AG04449 (cell line): ENCODE results near the gene CCDC87.
A peak's percentile ranks its signal among the peaks of the same experiment; 100 is the strongest.
"Not testable (repeated sequence)": the region's sequence is repeated elsewhere in the genome, so short reads cannot be mapped to it uniquely, and the experiment has no call there.

Experiments
- CTCF ChIA-PET: fragments of 350-600 bp; formaldehyde crosslinking; extraction: SDS; loops from one replicate; lab custom pipeline; 2021; ENCODE audit warnings: antibody characterized with exemption; lab: Yijun Ruan, JAX
- POLR2A ChIA-PET: fragments of 400-600, 350-600 bp; formaldehyde crosslinking; extraction: SDS; loops from one replicate; lab custom pipeline; 2020; ENCODE audit warnings: antibody characterized with exemption, inconsistent platforms; lab: Yijun Ruan, JAX
- DNase-seq: peaks from one replicate; pipeline ENCODE4 v3.0.0-alpha.2; 2010; ENCODE audit warnings: low read depth, low spot score
- H3K4me3 ChIP-seq: 2 replicates; pipeline ENCODE4 v1.5.1; 2011; ENCODE audit warnings: low read depth, mild to moderate bottlenecking, control low read depth, low read length
- TF ChIP-seq, protein P1 (sequence below): IDR thresholded peaks from one replicate; pipeline ENCODE4 v1.5.1; 2011; ENCODE audit warnings: mild to moderate bottlenecking, moderate library complexity, low read length, control low read depth, inconsistent platforms; ENCODE audit not compliant: insufficient read depth; ENCODE audit errors: missing control alignments

CCDC87 gene

DNA sequence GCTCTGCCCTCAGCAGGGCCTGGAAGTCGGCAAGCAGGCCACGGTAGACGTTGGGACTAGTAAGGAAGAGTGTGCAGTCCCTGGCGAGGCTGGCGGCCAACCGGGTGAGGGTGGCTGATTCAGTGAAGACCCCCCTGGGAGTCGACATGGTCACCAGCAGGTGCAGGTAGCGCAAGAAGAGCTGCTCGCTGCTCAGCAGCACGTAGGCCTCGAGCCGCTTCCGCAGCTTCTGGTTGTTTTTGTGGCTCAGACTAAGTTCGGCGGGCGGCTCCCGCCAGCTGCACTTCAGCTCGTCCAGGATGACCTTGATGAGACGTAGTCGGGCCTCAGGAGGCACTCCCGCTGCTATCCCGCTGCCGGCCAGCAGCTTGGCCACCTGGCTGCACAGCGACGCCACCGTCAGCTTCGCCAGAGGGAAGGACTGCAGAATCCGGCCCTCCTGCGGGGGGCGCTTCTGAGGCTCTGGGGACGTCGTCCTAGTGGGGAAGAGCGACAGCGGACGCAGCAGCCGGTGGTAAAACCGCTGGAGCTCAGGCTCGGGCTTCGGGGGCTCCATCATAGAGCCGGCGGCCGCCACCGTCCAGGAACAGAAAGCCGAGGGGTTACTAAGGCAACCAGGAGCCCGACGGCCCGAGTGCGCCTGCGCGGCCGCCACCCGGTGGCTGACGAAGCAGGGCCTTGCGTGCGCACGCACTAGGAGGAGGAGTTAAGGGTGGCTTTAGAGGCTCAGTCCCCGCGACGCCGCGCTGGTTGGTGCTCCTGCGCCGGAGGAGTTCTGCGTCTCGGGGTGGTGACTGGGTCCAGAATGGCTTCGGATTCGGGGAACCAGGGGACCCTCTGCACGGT is at the start of gene CCDC87, which contains the start of gene CCS:
TSS of gene CCDC87 (minus strand) at position 607 of the 846 bp plus-strand sequence. CDS start at position 559, 48 bp downstream.
TSS of gene CCS (plus strand) at position 729 of the 846 bp plus-strand sequence. CDS start at position 806, 77 bp downstream.
- ChIA-PET CTCF (interaction anchor here (0.8 to 3.4 kb wide), 17 partner anchors 9 to 185 kb away, joined by 3 to 36 read pairs (median 6); partner anchors contain the start of genes CTSF, RBM4 and ZDHHC24), POLR2A (interaction anchor here (0.7 to 2.0 kb wide), 5 partner anchors 13 to 86 kb away, joined by 3 to 7 read pairs (median 4); partner anchors contain the start of genes RBM14 and RBM4B)
- DNase-seq: no peak
- TF ChIP-seq, protein P1, sequence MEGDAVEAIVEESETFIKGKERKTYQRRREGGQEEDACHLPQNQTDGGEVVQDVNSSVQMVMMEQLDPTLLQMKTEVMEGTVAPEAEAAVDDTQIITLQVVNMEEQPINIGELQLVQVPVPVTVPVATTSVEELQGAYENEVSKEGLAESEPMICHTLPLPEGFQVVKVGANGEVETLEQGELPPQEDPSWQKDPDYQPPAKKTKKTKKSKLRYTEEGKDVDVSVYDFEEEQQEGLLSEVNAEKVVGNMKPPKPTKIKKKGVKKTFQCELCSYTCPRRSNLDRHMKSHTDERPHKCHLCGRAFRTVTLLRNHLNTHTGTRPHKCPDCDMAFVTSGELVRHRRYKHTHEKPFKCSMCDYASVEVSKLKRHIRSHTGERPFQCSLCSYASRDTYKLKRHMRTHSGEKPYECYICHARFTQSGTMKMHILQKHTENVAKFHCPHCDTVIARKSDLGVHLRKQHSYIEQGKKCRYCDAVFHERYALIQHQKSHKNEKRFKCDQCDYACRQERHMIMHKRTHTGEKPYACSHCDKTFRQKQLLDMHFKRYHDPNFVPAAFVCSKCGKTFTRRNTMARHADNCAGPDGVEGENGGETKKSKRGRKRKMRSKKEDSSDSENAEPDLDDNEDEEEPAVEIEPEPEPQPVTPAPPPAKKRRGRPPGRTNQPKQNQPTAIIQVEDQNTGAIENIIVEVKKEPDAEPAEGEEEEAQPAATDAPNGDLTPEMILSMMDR: peak; percentile 87
- peak within 1 kb of the TSS; percentile 76 for H3K4me3 ChIP-seq

DNA sequence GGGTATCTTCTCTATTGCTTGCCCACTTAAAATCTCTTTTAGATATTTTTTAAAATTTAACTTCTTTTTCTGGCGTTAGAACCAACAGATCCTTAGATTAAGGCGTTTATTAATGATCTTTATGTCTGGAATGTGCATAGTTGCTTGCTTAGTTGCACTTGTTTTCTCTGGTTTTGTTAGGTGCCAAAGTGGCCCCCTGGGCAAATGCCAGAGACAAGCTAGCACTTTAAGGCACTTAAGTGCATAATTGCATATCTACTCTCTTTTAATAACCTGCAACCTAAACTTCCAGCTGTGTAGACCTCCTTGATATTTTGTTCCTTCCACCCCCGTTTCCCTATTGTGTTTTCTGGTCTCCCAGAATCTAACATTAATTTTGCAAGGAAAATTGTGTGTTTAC is 49.0 kb upstream of the CCDC87 start:
- ChIA-PET CTCF (interaction anchor here (1.0 to 1.2 kb wide), 2 partner anchors 50 to 81 kb away, joined by 3 read pairs; no protein-coding TSS in a partner anchor), POLR2A (no interaction called here)
- TF ChIP-seq, protein P1: no peak
- DNase-seq: no peak
- H3K4me3 ChIP-seq: peak overlapping the region; percentile 86

DNA sequence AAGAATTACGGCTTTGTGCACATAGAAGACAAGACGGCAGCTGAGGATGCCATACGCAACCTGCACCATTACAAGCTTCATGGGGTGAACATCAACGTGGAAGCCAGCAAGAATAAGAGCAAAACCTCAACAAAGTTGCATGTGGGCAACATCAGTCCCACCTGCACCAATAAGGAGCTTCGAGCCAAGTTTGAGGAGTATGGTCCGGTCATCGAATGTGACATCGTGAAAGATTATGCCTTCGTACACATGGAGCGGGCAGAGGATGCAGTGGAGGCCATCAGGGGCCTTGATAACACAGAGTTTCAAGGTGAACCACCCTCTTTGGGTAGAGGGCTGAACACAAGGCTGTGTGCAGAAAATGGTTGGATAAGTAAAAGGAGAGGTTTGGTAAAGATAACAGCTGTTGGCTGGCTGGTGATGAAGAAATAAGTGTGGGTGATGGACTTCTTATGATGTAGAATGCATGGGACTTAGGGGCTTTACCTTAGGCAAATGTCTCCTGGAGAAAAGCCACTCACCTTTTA is 47.0 kb upstream of the CCDC87 start:
- POLR2A ChIA-PET, DNase-seq, CTCF ChIA-PET: not testable (repeated sequence)
- peak overlapping the region; percentile 86 for H3K4me3 ChIP-seq

GRCh38 chr11:66639066-66639813 is 46.4 kb upstream of the CCDC87 start:
- CTCF ChIA-PET: interaction anchor here (0.9 kb wide), 1 partner anchor 38 kb away, joined by 3 read pairs; the partner anchor contains the start of gene RBM4B
- no peak for DNase-seq
- POLR2A ChIA-PET: interaction anchor here (0.7 to 2.7 kb wide), 4 partner anchors 8 to 39 kb away, joined by 3 to 37 read pairs (median 6); partner anchors contain the start of gene RBM14
- peak overlapping the region; percentile 86 for H3K4me3 ChIP-seq
- TF ChIP-seq, protein P1: no peak

DNA sequence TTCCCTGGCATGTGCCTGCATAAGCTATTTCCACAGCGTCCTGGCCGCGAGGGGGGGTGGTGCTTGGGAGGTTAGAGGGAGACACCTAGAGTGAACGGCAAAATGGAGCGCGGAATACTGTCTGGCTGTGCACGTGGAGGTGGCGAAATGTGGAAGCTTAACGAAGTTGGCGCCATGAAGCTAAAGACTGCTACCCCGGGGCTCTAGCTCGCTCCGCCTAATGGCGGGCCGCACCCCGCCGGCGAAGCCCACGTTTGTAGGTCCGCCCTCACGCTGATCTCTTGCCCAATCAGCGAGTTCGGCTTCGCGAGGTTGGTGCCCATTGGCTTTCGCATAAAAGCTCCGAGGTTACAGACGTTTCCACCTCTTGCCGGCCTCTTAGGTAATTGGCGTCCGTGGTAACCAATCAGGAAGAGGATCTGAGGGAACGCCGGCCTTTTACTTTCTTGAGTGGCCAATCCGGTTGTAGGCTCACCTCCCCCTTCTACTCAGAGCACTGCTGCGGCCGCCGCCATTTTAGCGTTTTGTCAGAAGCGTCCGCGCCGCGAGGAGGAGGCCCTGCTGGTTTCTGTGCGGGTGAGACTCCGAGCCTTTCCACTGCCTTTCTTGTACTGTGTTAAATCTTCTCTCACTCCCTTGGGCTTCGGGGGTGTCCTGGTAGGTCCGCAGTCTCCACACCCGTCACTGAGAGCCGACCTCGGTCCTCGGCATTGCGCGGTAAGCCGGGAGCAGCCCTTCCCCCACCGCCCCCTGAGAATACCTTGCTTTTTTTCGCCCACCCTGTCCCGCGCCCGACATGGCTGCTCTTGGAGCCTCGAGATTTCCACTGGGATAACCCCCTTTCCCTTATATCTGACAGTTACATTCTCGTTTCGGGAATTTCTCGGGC is 45.6 kb upstream of the CCDC87 start, which contains the start of gene RBM4:
TSS of gene RBM4 (plus strand) at position 527 of the 889 bp plus-strand sequence. CDS start 1,009 bp downstream, outside the sequence.
- TF ChIP-seq, protein P1: no peak
- POLR2A ChIA-PET: interaction anchor here (0.6 to 2.7 kb wide), 13 partner anchors 9 to 326 kb away, joined by 3 to 37 read pairs (median 4); partner anchors contain the start of gene RBM14

More for the DNA sequence above, 45.6 kb upstream of the CCDC87 start, which contains the start of gene RBM4:
- peak; percentile 99 for DNase-seq
- peak within 1 kb of the TSS; percentile 86 for H3K4me3 ChIP-seq
- CTCF ChIA-PET: interaction anchor here (0.8 to 1.8 kb wide), 6 partner anchors 10 to 252 kb away, joined by 3 to 6 read pairs (median 4); partner anchors contain the start of genes CCDC87, CCS and RBM4B
